Breast epithelium (tissue), 3 donors: ENCODE measurements around the gene FYCO1.

Experiments
- POLR2A ChIP-seq: fragments of 450-650 bp; IDR thresholded peaks from one replicate; pipeline ENCODE4 v1.6.1; 2016; ENCODE audit warnings: antibody characterized with exemption, mild to moderate bottlenecking, moderate library complexity
- TF ChIP-seq, protein P1 (sequence below), 3 donors: fragments of 450-650 bp; IDR thresholded peaks; one replicate each; pipeline ENCODE4 v1.5.1; 2016 to 2017; ENCODE audit warnings: antibody characterized with exemption in 3 of 3, mild to moderate bottlenecking in 3 of 3, moderate library complexity in 3 of 3

DNA sequence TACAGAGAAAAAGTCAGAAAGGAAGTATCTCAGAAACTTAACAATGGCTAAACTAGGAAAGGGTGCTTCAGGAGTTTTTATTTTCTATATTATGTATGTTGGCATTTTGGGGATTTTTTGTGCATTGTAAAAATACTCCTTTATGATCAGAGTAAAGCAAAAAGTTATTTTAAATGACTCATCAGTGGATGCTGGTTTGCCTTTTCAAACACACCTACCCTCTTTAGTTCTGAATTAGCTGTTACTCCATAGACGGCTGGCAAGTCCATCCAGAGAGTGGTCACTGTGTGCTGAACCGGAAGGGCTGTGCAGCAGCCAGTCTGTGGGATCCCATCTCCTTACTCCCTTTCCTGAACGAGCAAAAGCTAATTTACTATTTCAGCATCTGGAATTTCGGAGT is 108.3 kb downstream of the FYCO1 start:
- no peak for TF ChIP-seq POLR2A
- TF ChIP-seq, protein P1, sequence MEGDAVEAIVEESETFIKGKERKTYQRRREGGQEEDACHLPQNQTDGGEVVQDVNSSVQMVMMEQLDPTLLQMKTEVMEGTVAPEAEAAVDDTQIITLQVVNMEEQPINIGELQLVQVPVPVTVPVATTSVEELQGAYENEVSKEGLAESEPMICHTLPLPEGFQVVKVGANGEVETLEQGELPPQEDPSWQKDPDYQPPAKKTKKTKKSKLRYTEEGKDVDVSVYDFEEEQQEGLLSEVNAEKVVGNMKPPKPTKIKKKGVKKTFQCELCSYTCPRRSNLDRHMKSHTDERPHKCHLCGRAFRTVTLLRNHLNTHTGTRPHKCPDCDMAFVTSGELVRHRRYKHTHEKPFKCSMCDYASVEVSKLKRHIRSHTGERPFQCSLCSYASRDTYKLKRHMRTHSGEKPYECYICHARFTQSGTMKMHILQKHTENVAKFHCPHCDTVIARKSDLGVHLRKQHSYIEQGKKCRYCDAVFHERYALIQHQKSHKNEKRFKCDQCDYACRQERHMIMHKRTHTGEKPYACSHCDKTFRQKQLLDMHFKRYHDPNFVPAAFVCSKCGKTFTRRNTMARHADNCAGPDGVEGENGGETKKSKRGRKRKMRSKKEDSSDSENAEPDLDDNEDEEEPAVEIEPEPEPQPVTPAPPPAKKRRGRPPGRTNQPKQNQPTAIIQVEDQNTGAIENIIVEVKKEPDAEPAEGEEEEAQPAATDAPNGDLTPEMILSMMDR (IDR thresholded peaks at IDR 0.05): no peak
